T-helper 2 cell treated with Interferon-gamma antibody and Interleukin-4, amounts not matched to agents 100 ng/mL and 5 ng/mL, for 36 hours (primary cell): ENCODE data around the gene ITGB2. TPM values are rescaled to one million over a fixed set of nuclear protein-coding genes. Genes with fewer than 3 reads are reported as not detected.

Experiments used
- intact Hi-C: fragments of 100-400 bp; cut with micrococcal nuclease; formaldehyde crosslinking; loops from one replicate; pipeline ENCODE4 v1.15.1; 2023
- total RNA-seq: library from RNA; stranded (reverse); gene quantifications from 2 replicates; pipeline ENCODE4 v1.2.3, GENCODE V29; 2022

Gene ITGB2
- total RNA-seq, 1 donor from 2014 or later = 447 TPM

- intact Hi-C loops = no loop called here
Observed at GRCh38 chr21:44837537-44837936, 83.2 kb downstream of the ITGB2 start.

- intact Hi-C loops = no loop called here
Observed at GRCh38 chr21:44836666-44837471, 83.8 kb downstream of the ITGB2 start.

GRCh38 chr21:44836349-44836665, 84.4 kb downstream of the ITGB2 start:
- intact Hi-C loops = no loop called here

Other genes starting within 250 kb of the ITGB2 start
- not detected in 2 replicates for gene KRTAP12-1, start 238.7 kb downstream of the ITGB2 start, total RNA-seq
- not detected in 2 replicates for gene KRTAP10-12, start 223.7 kb downstream of the ITGB2 start, total RNA-seq
- gene TSPEAR, start 209.3 kb downstream of the ITGB2 start, total RNA-seq = not detected in 2 replicates
- gene UBE2G2, start 119.1 kb downstream of the ITGB2 start, total RNA-seq = 97.9 and 106 TPM in 2 replicates
- 98.1 and 103 TPM in 2 replicates for gene SUMO3, start 102.8 kb downstream of the ITGB2 start, total RNA-seq
- gene PTTG1IP, start 47.2 kb downstream of the ITGB2 start, total RNA-seq = 81.0 and 81.9 TPM in 2 replicates
- gene SLX9, start 19.1 kb upstream of the ITGB2 start, total RNA-seq = 48.2 TPM in 2 replicates
- 49.0 and 51.5 TPM in 2 replicates for gene ADARB1, start 153.7 kb upstream of the ITGB2 start, total RNA-seq